Thyroid gland (tissue), 4 donors: ENCODE data around the gene CERS5. TPM values are rescaled to one million over a fixed set of nuclear protein-coding genes. Genes with fewer than 3 reads are reported as not detected.
"Not testable (repeated sequence)": the region's sequence is repeated elsewhere in the genome, so short reads cannot be mapped to it uniquely, and the experiment has no call there.

ENCODE experiments used
- DNase-seq, 2 donors: peaks; one replicate each; pipeline ENCODE4 v3.0.0-alpha.2; 2019
- H3K27ac ChIP-seq, 3 donors: fragments of 200-600 bp; sonication (generic); 1 replicate in 2 of 3; 2 replicates in 1 of 3; pipeline ENCODE4 v1.5.1; 2016 to 2019; ENCODE audit warnings: mild to moderate bottlenecking in 1 of 3, moderate library complexity in 1 of 3
- H3K27me3 ChIP-seq: fragments of 200-600 bp; sonication (generic); one replicate; pipeline ENCODE4 v1.5.1; 2019
- H3K36me3 ChIP-seq, 2 donors: fragments of 200-600 bp; sonication (generic); one replicate each; pipeline ENCODE4 v1.5.1; 2016 to 2019
- H3K4me1 ChIP-seq, 2 donors: fragments of 200-600 bp; sonication (generic); one replicate each; pipeline ENCODE4 v1.5.1; 2017 to 2019
- H3K4me3 ChIP-seq, 3 donors: fragments of 200-600 bp; sonication (generic); replicated peaks in 1 of 3; 1 replicate in 2 of 3; 2 replicates in 1 of 3; pipeline ENCODE4 v1.5.1; 2016; ENCODE audit warnings: mild to moderate bottlenecking in 1 of 3
- H3K9me3 ChIP-seq: fragments of 200-600 bp; sonication (generic); one replicate; pipeline ENCODE4 v1.5.1; 2017
- POLR2A ChIP-seq, 2 donors: fragments of 450-650 bp; IDR thresholded peaks; one replicate each; pipeline ENCODE4 v1.6.1; 2017; ENCODE audit warnings: antibody characterized with exemption in 2 of 2, mild to moderate bottlenecking in 2 of 2, moderate library complexity in 1 of 2
- WGBS, 2 donors: methylation state at CpG; one replicate each; pipeline ENCODE4 v1.1.5; 2017; 5-methylcytosine and 5-hydroxymethylcytosine counted together
- intact Hi-C: fragments of 100-400 bp; cut with DNase I; formaldehyde crosslinking; loops from one replicate; pipeline ENCODE4 v1.15.1; 2023
- total RNA-seq, 4 donors: library from RNA; depleted of rRNA; stranded (reverse); fragments of >200 nt; gene quantifications; one replicate each; pipeline ENCODE4 v1.2.3, GENCODE V29; 2016
- TF ChIP-seq, protein P1 (sequence below), 6 experiments: fragments of 200-600 bp in 3 of 6; fragments of 450-650 bp in 3 of 6; sonication (generic) in 3 of 6; IDR thresholded peaks; one replicate each; pipeline ENCODE4 v1.5.1; 2016 to 2019; ENCODE audit warnings: antibody characterized with exemption in 6 of 6, mild to moderate bottlenecking in 2 of 6, inconsistent platforms in 1 of 6, moderate library complexity in 1 of 6

CERS5 gene
- total RNA-seq, 4 donors from 2014 or later = 20.2 to 34.9 (median 29.5) TPM

DNA sequence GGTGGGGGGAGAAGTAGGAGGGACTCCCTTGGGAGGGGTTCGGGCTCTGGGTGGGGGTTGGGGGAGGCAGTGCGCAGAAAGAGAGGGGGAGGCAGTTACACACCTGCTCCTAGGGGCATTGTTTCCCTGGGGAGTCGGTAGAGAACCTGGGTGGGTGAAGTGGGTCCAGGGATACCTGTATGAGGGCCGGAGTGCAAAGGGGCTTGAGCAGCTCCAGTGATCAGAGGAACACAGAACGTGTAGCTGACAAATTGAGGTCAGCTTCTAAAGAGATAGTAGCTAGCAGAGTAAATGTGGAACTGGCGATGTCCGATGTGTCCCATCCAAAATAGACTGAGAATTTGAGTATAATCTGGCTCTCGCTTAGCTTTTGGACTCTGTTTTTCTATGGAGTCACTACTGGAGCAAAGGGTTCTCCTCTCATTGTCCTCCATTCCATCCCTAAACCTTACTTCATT, 81.5 kb downstream of the CERS5 start:
- Histone ChIP-seq H3K27ac (peak overlapping the region; percentile 87 to 98 (median 96)), H3K4me1 (peaks cover 7 to 16% of the 10 kb centered on the region in 2 donors), H3K36me3 (peaks cover 20 to 24% of the 10 kb centered on the region in 2 donors), H3K27me3 (no peaks in the 10 kb centered on the region), H3K4me3 (peak overlapping the region; percentile 27 to 94 (median 89)), H3K9me3 (no peaks in the 10 kb centered on the region)
- DNase-seq = no peak
- 11 to 12% methylated on average over 7 to 8 of the region's 8 CpGs for WGBS, 2 donors
- intact Hi-C loops = no loop called here
- TF ChIP-seq, protein P1, sequence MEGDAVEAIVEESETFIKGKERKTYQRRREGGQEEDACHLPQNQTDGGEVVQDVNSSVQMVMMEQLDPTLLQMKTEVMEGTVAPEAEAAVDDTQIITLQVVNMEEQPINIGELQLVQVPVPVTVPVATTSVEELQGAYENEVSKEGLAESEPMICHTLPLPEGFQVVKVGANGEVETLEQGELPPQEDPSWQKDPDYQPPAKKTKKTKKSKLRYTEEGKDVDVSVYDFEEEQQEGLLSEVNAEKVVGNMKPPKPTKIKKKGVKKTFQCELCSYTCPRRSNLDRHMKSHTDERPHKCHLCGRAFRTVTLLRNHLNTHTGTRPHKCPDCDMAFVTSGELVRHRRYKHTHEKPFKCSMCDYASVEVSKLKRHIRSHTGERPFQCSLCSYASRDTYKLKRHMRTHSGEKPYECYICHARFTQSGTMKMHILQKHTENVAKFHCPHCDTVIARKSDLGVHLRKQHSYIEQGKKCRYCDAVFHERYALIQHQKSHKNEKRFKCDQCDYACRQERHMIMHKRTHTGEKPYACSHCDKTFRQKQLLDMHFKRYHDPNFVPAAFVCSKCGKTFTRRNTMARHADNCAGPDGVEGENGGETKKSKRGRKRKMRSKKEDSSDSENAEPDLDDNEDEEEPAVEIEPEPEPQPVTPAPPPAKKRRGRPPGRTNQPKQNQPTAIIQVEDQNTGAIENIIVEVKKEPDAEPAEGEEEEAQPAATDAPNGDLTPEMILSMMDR (IDR thresholded peaks at IDR 0.05) = no peak
- no peak for TF ChIP-seq POLR2A (IDR thresholded peaks at IDR 0.05)

DNA sequence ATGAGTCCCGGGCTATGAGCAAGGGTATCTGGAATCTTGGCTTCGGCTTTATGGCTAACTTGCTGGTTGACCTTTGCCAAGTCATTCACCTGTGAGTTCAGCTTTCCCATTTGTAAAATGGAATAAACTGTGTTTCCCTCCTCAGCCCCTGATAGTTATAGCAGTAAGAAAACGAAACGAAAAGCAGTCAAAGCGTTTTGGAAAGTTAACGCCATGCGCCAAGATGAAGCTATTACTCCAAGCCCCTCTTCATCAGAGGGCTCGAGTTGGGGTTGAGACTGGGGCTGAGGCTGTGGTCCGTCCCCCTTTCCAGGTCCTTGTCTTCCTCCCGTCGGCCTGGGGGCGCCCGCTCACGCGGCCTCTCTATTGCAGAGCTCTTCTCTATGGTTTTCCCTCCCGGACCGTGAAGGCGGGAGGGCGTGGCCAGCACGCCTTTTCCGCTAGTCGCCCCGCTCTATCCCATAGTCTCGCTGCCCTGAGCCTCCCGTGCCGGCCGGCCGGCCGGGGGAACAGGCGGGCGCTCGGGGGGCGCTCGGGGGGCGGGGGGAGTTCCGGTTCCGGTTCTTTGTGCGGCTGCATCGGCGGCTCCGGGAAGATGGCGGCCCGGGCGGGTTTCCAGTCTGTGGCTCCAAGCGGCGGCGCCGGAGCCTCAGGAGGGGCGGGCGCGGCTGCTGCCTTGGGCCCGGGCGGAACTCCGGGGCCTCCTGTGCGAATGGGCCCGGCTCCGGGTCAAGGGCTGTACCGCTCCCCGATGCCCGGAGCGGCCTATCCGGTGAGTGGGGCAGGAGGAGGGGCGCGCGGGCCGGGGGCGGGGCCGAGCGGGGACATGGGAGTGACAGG, 82.2 kb downstream of the CERS5 start, which contains the start of gene SMARCD1:
Gene SMARCD1 (plus strand): TSS at position 568 of the 840 bp plus-strand sequence. CDS start 28 bp downstream, at position 596.
- peak; percentile 94 to 95 for DNase-seq
- peak within 1 kb of the TSS; percentile 87 to 98 (median 96) for H3K27ac ChIP-seq
- intact Hi-C loops = no loop called here
- no peaks in the 10 kb centered on the region for H3K9me3 ChIP-seq
- H3K27me3 ChIP-seq = no peaks in the 10 kb centered on the region
- peaks cover 15 to 18% of the 10 kb centered on the region in 2 donors for H3K36me3 ChIP-seq
- TF ChIP-seq, protein P1 (IDR thresholded peaks at IDR 0.05) = peak in 2 of 6 experiments; percentile 45 to 50
- TF ChIP-seq POLR2A (IDR thresholded peaks at IDR 0.05) = peak in 1 of 2 donors; percentile 42
- peaks cover 7 to 16% of the 10 kb centered on the region in 2 donors for H3K4me1 ChIP-seq
- peak within 1 kb of the TSS; percentile 27 to 94 (median 89) for H3K4me3 ChIP-seq
- 1 to 2% methylated on average over 11 to 35 of the region's 69 CpGs for WGBS, 2 donors

DNA sequence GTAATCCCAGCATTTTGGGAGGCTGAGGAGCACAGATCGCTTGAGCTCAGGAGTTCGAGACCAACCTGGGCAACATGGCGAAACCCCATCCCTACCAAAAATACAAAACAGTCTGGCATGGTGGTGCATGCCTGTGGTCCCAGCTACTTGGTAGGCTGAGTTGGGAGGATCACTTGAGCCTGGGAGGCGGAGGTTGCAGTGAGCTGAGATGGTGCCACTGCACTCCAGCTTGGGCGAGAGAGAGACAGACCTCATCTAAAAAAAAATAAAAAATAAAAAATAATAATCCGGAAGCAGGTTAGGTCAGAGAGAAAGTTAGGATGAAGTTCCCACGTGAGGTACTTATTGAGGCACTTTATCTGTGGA, 82.8 kb downstream of the CERS5 start:
- intact Hi-C loops, H3K27me3 ChIP-seq, H3K9me3 ChIP-seq: not testable (repeated sequence)
- H3K4me3 ChIP-seq = peak overlapping the region; percentile 27 to 94 (median 89)
- peaks cover 7 to 16% of the 10 kb centered on the region in 2 donors for H3K4me1 ChIP-seq
- DNase-seq = peak in 1 of 2 donors; percentile 16
- peak overlapping the region; percentile 87 to 98 (median 96) for H3K27ac ChIP-seq
- peaks cover 9 to 13% of the 10 kb centered on the region in 2 donors for H3K36me3 ChIP-seq
- WGBS, 2 donors = 39 to 46% methylated on average over 7 of the region's 7 CpGs

DNA sequence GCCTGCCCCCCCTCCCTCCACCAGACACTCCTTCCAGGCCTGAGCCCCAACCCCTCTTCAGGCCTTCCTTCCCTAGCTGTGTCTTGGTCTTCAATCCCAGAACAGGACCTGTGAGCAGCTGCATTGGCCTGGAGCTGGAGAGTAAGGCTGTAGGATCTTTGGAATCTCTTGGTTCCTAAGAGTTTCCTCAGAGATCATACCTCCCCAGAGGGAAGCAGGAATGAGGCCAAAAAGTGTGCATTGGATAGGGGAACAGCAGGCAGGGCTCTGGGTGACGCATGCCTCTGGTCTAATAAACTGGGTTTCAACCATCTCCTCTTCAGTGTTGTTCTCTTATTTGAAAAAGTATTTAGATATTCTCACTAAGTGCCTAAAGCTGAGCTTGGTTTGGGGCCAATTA, 83.9 kb downstream of the CERS5 start:
- Histone ChIP-seq H3K4me3 (no peak overlapping the region), H3K9me3 (no peaks in the 10 kb centered on the region), H3K27me3 (no peaks in the 10 kb centered on the region), H3K36me3 (peaks cover 5 to 13% of the 10 kb centered on the region in 2 donors), H3K4me1 (peaks cover 7 to 16% of the 10 kb centered on the region in 2 donors), H3K27ac (peak overlapping the region in 1 of 3 donors; percentile 10)
- DNase-seq = no peak
- TF ChIP-seq POLR2A (IDR thresholded peaks at IDR 0.05) = no peak
- TF ChIP-seq, protein P1 (IDR thresholded peaks at IDR 0.05) = no peak
- 67 to 83% methylated on average over 1 of the region's 1 CpG for WGBS, 2 donors
- intact Hi-C loops = no loop called here

DNA sequence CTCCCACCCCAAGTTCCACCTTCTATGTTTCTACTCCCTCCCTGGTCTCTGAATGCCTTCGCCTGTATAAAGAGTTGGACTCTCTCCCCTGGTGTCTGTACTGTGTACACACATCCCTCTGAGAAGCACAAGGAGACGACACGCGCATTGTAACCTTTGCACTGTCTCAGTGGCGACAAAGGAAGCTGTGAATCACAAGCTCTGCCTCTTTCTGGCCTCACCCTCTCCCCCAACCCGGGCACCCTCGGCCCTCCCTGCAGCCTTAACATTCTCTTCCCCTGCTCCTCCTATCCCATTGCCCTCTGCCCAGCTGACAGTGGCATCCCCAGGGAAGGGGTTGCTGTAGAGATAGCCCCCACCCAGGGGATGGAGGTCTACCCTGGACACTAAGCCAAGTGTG, 84.5 kb downstream of the CERS5 start:
- intact Hi-C loops = no loop called here
- Histone ChIP-seq H3K27me3 (no peaks in the 10 kb centered on the region), H3K9me3 (no peaks in the 10 kb centered on the region), H3K4me3 (no peak overlapping the region), H3K27ac (no peak overlapping the region), H3K4me1 (peaks cover 7 to 16% of the 10 kb centered on the region in 2 donors), H3K36me3 (peaks cover 5 to 10% of the 10 kb centered on the region in 2 donors)
- TF ChIP-seq POLR2A (IDR thresholded peaks at IDR 0.05) = no peak
- TF ChIP-seq, protein P1 (IDR thresholded peaks at IDR 0.05) = no peak
- 82% methylated on average over 7 of the region's 7 CpGs for WGBS, 2 donors
- no peak for DNase-seq
